ENCODE data around the gene TSHZ2.

DNA sequence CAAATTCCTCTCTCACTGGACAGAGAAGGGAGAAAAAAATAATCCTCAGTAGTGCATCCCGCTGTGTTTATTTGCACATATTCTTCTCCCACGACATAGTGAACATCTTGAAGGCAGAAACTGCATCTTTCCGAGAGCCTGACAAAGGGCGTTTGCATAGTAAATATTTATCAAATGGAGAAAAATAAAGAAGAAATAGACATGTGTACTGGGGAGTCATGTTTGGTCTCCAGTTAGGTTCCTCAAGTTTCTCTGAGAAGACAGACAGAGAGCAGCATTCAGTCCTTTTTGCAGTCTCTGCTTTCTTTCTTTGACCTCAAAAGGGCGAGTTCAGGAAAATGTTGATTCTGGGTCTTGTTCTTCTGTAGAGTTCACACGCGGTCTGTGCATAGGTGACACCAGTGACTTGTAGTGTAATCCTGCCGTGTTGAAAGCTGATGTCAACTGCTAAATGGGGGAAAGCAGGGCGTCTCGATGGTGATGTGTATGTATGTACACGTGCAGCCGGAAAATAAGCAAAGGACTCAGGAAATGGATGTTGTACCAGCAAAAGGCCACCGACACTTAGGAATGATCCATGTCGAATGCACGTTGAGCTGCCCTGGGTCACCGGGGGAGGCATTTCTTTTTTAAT, 335.9 kb downstream of the TSHZ2 start:
- TF ChIP-seq YY1 (IDR thresholded peaks at IDR 0.05; ENCODE audit: low read depth) (no peak), CEBPB (IDR thresholded peaks at IDR 0.05) (no peak), EP300 (IDR thresholded peaks at IDR 0.05; ENCODE audit: borderline replicate concordance) (no peak), TEAD4 (IDR thresholded peaks at IDR 0.05) (no peak), RAD21 (IDR thresholded peaks at IDR 0.05; ENCODE audit: low read depth) (no peak), NFIC (IDR thresholded peaks at IDR 0.05) (no peak), EGR1 (IDR thresholded peaks at IDR 0.05) (no peak)
- TF ChIP-seq, protein P1, sequence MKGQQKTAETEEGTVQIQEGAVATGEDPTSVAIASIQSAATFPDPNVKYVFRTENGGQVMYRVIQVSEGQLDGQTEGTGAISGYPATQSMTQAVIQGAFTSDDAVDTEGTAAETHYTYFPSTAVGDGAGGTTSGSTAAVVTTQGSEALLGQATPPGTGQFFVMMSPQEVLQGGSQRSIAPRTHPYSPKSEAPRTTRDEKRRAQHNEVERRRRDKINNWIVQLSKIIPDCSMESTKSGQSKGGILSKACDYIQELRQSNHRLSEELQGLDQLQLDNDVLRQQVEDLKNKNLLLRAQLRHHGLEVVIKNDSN (IDR thresholded peaks at IDR 0.05): no peak

All from Ishikawa (cell line).